ENCODE measurements around the gene ACER2. TPM values are rescaled to one million over a fixed set of nuclear protein-coding genes. Genes with fewer than 3 reads are reported as not detected.

ACER2 gene
- total RNA-seq, 6 experiments from 2014 or later, result 1.8 to 9.1 (median 3.7) TPM

DNA sequence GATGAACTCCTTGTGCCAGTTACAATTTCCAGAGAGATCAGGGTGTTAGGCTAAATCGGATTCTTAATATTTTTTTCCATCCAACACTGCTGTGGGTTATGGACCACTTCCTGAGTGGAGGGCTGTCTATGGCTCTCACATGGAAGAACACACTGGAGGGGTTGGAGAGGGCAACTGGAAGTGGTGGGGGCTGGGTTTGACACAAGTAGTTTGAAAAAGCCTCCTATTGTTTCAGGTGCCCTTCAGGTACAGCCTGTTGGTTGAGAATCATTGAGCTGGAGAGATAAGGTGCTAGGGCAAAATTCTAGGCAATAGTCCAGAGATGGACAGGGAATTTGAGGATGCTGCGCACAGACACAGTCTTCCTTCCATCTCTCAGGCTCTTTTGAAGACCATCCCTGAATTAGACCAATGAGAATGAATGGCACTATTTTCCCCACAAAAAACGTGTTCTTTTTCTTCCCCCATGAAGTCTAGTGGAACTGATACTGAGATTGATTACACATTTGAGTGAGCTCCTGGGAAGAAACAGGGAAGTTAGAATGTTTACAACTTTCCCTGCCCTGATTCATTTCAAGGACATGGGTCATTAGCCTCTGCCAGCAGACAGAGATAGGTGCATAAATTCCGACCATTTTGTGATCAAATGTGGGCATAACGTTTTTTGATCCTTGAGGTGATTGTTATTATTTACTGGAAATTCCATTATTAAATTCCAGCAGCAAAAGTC lies 87.7 kb downstream of the ACER2 start:
- no peaks in the 10 kb centered on the region for H3K9me3 ChIP-seq
- no peak overlapping the region for H3K4me3 ChIP-seq
- no peak for ATAC-seq
- TF ChIP-seq, protein P1, sequence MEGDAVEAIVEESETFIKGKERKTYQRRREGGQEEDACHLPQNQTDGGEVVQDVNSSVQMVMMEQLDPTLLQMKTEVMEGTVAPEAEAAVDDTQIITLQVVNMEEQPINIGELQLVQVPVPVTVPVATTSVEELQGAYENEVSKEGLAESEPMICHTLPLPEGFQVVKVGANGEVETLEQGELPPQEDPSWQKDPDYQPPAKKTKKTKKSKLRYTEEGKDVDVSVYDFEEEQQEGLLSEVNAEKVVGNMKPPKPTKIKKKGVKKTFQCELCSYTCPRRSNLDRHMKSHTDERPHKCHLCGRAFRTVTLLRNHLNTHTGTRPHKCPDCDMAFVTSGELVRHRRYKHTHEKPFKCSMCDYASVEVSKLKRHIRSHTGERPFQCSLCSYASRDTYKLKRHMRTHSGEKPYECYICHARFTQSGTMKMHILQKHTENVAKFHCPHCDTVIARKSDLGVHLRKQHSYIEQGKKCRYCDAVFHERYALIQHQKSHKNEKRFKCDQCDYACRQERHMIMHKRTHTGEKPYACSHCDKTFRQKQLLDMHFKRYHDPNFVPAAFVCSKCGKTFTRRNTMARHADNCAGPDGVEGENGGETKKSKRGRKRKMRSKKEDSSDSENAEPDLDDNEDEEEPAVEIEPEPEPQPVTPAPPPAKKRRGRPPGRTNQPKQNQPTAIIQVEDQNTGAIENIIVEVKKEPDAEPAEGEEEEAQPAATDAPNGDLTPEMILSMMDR (IDR thresholded peaks at IDR 0.05), result no peak
- TF ChIP-seq POLR2A (IDR thresholded peaks at IDR 0.05), result no peak
- no peak overlapping the region for H3K27ac ChIP-seq
- H3K27me3 ChIP-seq, result no peaks in the 10 kb centered on the region
- no peaks in the 10 kb centered on the region for H3K36me3 ChIP-seq
- no peaks in the 10 kb centered on the region for H3K4me1 ChIP-seq
- no peak for DNase-seq
- 60% methylated on average over 5 of the region's 5 CpGs for WGBS (ENCODE audit: insufficient coverage, low coverage, low lambda C conversion rate, missing lambda C conversion rate)
- intact Hi-C loops (cut with DNase I), result no loop called here

DNA sequence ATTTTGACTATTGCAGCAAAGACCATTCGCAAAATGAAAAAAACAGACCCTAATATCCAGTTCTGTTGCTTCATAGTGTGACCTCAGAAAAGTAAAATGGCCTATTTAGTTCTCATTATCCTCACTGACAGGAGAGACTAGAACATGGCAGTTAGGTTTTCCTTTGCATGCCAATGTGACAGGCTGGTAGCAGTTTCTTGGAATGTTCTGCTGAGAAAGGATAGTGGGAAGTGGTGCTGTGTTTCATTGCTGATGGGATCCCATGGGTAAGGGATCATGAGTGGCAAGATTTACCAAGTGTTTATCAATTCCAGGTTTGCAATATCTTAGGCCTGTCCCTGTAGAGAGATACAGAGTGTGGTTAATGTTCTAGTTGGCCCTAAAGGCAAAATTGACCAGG lies 88.5 kb downstream of the ACER2 start:
- Histone ChIP-seq H3K4me1 (no peaks in the 10 kb centered on the region), H3K9me3 (no peaks in the 10 kb centered on the region), H3K27ac (no peak overlapping the region), H3K36me3 (no peaks in the 10 kb centered on the region), H3K4me3 (no peak overlapping the region), H3K27me3 (no peaks in the 10 kb centered on the region)
- DNase-seq (no peak), ATAC-seq (no peak)
- TF ChIP-seq, protein P1 (IDR thresholded peaks at IDR 0.05), result no peak
- no peak for TF ChIP-seq POLR2A (IDR thresholded peaks at IDR 0.05)
- intact Hi-C loops (cut with DNase I), result no loop called here
- WGBS (ENCODE audit: insufficient coverage, low coverage, low lambda C conversion rate, missing lambda C conversion rate), result 100% methylated on average over 1 of the region's 1 CpG

DNA sequence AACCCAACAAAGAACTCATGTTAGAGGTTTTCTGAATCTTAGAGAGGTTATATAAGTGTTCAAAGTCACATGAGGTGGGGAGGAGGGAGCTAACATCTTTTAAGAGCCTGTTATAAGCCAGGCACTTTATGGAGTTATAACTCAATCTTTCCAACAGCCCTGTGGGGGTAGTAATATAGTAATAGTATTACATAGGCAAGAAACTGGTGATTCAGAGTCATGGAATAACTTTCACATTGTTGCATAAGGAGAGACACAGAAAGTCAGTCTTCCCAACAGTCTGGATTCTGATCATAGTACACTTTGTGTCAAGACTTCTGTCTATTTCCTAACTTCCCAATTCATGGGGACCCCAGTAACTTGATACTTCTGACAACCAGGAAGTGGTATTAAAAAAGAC lies 89.2 kb downstream of the ACER2 start:
- TF ChIP-seq, protein P1 (IDR thresholded peaks at IDR 0.05), result no peak
- TF ChIP-seq POLR2A (IDR thresholded peaks at IDR 0.05), result no peak
- Histone ChIP-seq H3K27me3 (no peaks in the 10 kb centered on the region), H3K9me3 (no peaks in the 10 kb centered on the region), H3K4me1 (no peaks in the 10 kb centered on the region), H3K36me3 (no peaks in the 10 kb centered on the region), H3K27ac (no peak overlapping the region), H3K4me3 (no peak overlapping the region)
- ATAC-seq (no peak), DNase-seq (no peak)
- intact Hi-C loops (cut with DNase I), result no loop called here

Other genes starting within 250 kb of the ACER2 start
- gene DENND4C, start 178.3 kb upstream of the ACER2 start, total RNA-seq, result 10 to 100 TPM; 18.3 to 35.1 (median 21.9) TPM
- gene RPS6, start 28.8 kb upstream of the ACER2 start, total RNA-seq, result 100 to 1,000 TPM; 509 to 682 (median 627) TPM